ENCODE measurements around the gene ZBTB18. TPM values are rescaled to one million over a fixed set of nuclear protein-coding genes. Genes with fewer than 3 reads are reported as not detected.

ZBTB18 gene
- total RNA-seq, 1 experiment from 2014 or later: 8.8 TPM

GRCh38 chr1:244066954-244067716, 16.1 kb downstream of the ZBTB18 start:
- no peak for DNase-seq
- Histone ChIP-seq H3K36me3 (ENCODE audit: control insufficient read depth, insufficient read depth, low read length) (no peaks in the 10 kb centered on the region), H3K27me3 (replicated peaks; ENCODE audit: control insufficient read depth, insufficient read depth, low read length) (no peaks in the 10 kb centered on the region), H3K9me3 (no peaks in the 10 kb centered on the region), H3K4me1 (0 out of 2 replicates have a peak, but pooled peaks cover 3% of the 10 kb centered on the region), H3K4me3 (ENCODE audit: low read depth, low read length) (no peak overlapping the region)
- no peak overlapping the region for H3K27ac Mint-ChIP-seq (ENCODE audit: unreplicated experiment)
- ChIA-PET POLR2A (no interaction called here), CTCF (interaction anchor here (0.5 kb wide), 1 partner anchor 35 kb away, joined by 3 read pairs; no protein-coding TSS in a partner anchor)
- H3K36me3 Mint-ChIP-seq (ENCODE audit: insufficient read depth, unreplicated experiment): no peaks in the 10 kb centered on the region
- intact Hi-C loops (cut with micrococcal nuclease; ENCODE audit: unreplicated experiment): no loop called here
- no peaks in the 10 kb centered on the region for H3K9me3 Mint-ChIP-seq (ENCODE audit: unreplicated experiment)
- no TSS peak for BruUV-seq (replicated peaks)
- no peak overlapping the region for H3K4me3 Mint-ChIP-seq (ENCODE audit: unreplicated experiment)
- H3K4me1 Mint-ChIP-seq (ENCODE audit: low read depth, unreplicated experiment): no peaks in the 10 kb centered on the region
- no peaks in the 10 kb centered on the region for H3K27me3 Mint-ChIP-seq (ENCODE audit: insufficient read depth, unreplicated experiment)
- TF ChIP-seq CTCF (IDR thresholded peaks at IDR 0.05; ENCODE audit: insufficient read depth in 1 of 2, low read depth in 1 of 2, low read length in 1 of 2, severe bottlenecking in 1 of 2, unreplicated experiment in 1 of 2): no peak

- no peaks in the 10 kb centered on the region for H3K9me3 Mint-ChIP-seq (ENCODE audit: unreplicated experiment)
- H3K36me3 Mint-ChIP-seq (ENCODE audit: insufficient read depth, unreplicated experiment): no peaks in the 10 kb centered on the region
- intact Hi-C loops (cut with micrococcal nuclease; ENCODE audit: unreplicated experiment): no loop called here
- no peaks in the 10 kb centered on the region for H3K4me1 Mint-ChIP-seq (ENCODE audit: low read depth, unreplicated experiment)
- Histone ChIP-seq H3K4me1 (0 out of 2 replicates have a peak, but pooled peaks cover 3% of the 10 kb centered on the region), H3K27me3 (replicated peaks; ENCODE audit: control insufficient read depth, insufficient read depth, low read length) (no peaks in the 10 kb centered on the region), H3K36me3 (ENCODE audit: control insufficient read depth, insufficient read depth, low read length) (no peaks in the 10 kb centered on the region), H3K9me3 (no peaks in the 10 kb centered on the region), H3K4me3 (ENCODE audit: low read depth, low read length) (no peak overlapping the region)
- H3K27ac Mint-ChIP-seq (ENCODE audit: unreplicated experiment): no peak overlapping the region
- H3K4me3 Mint-ChIP-seq (ENCODE audit: unreplicated experiment): no peak overlapping the region
- ChIA-PET POLR2A (no interaction called here), CTCF (no interaction called here)
- H3K27me3 Mint-ChIP-seq (ENCODE audit: insufficient read depth, unreplicated experiment): no peaks in the 10 kb centered on the region
- TF ChIP-seq CTCF (IDR thresholded peaks at IDR 0.05; ENCODE audit: insufficient read depth in 1 of 2, low read depth in 1 of 2, low read length in 1 of 2, severe bottlenecking in 1 of 2, unreplicated experiment in 1 of 2): no peak
- no peak for DNase-seq
- BruUV-seq (replicated peaks): no TSS peak
Observed at GRCh38 chr1:244067893-244068292, 16.8 kb downstream of the ZBTB18 start.

GRCh38 chr1:244068567-244068966, 17.5 kb downstream of the ZBTB18 start:
- ChIA-PET CTCF (no interaction called here), POLR2A (no interaction called here)
- H3K4me3 Mint-ChIP-seq (ENCODE audit: unreplicated experiment): no peak overlapping the region
- intact Hi-C loops (cut with micrococcal nuclease; ENCODE audit: unreplicated experiment): no loop called here
- Histone ChIP-seq H3K4me1 (0 out of 2 replicates have a peak, but pooled peaks cover 3% of the 10 kb centered on the region), H3K9me3 (no peaks in the 10 kb centered on the region), H3K27me3 (replicated peaks; ENCODE audit: control insufficient read depth, insufficient read depth, low read length) (no peaks in the 10 kb centered on the region), H3K36me3 (ENCODE audit: control insufficient read depth, insufficient read depth, low read length) (no peaks in the 10 kb centered on the region), H3K4me3 (ENCODE audit: low read depth, low read length) (no peak overlapping the region)
- H3K27me3 Mint-ChIP-seq (ENCODE audit: insufficient read depth, unreplicated experiment): no peaks in the 10 kb centered on the region
- H3K36me3 Mint-ChIP-seq (ENCODE audit: insufficient read depth, unreplicated experiment): no peaks in the 10 kb centered on the region
- no peaks in the 10 kb centered on the region for H3K9me3 Mint-ChIP-seq (ENCODE audit: unreplicated experiment)
- H3K27ac Mint-ChIP-seq (ENCODE audit: unreplicated experiment): no peak overlapping the region
- H3K4me1 Mint-ChIP-seq (ENCODE audit: low read depth, unreplicated experiment): no peaks in the 10 kb centered on the region
- no peak for DNase-seq
- no peak for TF ChIP-seq CTCF (IDR thresholded peaks at IDR 0.05; ENCODE audit: insufficient read depth in 1 of 2, low read depth in 1 of 2, low read length in 1 of 2, severe bottlenecking in 1 of 2, unreplicated experiment in 1 of 2)
- no TSS peak for BruUV-seq (replicated peaks)

Data from Caco-2 (cell line).